Measurements from ENCODE around the gene RASD2.

The RASD2 gene

DNA sequence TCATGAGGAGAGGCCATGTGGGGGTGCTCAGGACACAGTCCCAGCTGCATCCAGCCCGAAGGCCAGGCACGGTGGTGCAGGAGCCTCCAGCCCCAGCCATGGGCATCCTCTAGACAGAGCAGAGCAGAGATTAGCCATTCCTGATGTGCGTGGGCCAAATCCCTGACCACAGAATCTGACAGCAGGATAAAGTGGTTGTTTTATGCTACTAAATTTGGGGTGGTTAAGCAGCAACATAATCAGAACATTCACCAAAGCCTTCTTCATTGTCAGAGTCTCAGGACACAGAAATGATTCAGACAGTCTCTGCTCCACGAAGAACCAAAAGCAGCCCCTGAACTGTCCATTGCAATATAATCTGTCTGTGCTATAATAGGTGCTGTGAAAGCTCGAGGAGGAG, 19.7 kb downstream of the RASD2 start:
- peak; percentile 93 for DNase-seq (ENCODE audit: low read depth)

DNA sequence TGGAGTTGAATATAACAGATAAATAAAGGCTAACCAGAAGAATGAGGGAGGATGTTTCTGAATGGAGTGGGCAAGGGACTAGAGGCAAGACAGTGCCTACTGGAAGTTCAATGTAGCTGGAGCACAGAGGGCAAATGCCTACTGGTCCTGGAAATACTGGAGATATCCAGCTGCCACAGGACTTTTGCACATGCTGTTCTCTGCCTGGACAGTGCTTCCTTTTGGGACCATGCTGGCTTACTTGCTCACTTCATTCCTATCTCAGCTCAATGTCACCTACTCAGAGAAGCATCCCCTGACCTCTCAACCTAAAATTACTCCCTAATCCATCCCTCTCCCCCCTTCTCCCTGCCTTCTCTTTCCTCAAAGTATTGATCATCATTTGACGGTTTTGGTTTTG, 20.2 kb downstream of the RASD2 start:
- DNase-seq (ENCODE audit: low read depth): no peak

DNA sequence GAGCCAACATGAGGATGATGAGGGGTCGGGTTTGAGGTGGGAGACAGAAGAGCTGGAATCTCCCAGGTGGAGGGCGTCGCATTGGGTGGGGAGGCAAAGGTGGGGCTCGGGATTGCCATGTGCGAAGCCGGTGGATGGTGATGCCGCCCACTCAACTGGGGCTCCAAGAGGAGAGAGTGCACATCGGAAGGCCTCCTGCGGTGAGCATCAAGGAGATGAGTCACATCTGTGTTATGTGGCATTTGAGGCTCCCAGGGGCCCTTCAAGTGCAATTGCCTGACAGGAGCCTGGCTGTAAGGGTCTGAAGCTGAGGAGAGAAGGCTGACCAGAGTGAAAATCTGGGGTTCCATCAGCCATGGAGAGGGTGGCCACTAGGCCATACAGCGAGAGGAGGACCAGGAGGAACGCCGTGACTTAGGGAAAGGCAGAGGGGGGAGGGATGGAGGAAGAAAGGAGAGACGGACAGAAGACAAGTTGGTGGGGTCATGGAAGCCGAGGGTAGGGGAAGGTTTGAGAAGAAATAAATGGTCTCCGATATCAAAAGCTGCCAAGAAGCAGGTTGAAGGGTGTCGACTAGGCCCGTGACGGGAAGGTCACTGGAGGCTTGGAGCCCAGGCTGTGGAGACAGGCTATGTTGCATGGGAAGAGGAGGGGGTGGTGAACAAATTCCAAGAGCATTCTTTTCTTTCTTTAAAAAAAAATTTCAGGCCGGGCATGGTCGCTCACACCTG, 21.3 kb downstream of the RASD2 start:
- DNase-seq (ENCODE audit: low read depth): peak; percentile 85

DNA sequence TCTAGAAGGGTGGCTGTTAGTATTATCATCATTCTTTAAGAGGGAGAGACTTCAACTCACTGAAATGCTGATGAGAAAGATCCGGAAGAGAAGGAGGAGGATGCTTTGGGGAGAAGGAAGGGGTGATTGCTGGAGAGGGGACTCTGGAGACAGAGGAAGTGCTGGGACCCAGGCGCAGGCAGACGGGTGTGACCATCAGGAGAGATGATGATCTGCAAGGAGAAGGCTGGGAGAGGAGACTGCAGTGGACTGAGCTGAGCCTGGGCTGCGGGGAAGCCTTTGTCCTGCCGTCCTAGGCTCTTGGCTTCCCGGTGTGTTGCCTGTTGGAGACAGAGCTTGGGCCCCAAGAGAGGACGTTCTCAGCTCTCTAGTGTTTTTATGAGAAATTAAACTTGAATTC, 22.6 kb downstream of the RASD2 start:
- DNase-seq (ENCODE audit: low read depth): no peak

DNA sequence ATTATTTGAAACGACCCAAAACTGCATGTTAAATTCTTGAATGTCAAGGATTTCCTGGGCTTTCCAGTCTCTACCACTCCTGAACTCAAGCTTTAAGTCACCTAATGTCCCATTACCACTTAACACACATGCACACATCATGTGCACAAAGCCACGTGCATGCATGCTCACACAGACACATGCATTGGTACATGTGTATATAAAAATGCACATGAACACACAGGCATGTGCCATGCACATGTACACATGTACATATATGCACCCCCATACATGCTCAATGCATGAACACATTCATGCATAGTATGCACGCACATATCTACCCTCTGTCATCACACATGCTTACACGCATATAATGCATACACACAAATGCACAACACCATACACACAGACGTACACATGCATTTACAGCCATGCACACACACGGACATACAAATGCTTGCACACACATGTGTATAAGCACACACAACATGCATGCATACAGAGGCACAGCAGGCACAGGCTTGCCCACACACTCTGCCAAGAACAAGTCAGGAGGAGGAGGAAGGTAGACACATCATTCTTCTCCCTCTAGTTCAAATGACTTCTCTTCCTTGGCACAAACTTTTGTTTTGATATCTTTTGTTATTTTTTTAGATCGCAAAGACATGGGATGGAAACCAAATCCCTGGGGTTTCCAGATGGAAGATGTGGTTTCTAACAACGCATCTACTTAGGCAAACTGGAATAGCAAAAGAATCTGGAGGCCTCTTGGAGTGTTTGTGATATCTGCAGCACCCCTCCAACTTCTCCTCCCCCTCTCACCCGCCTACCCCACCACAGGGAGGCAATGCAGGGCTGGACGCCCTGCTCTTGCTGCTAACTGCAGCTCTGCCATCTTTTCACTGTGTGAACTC, 24.6 kb downstream of the RASD2 start:
- peak; percentile 71 for DNase-seq (ENCODE audit: low read depth)

DNA sequence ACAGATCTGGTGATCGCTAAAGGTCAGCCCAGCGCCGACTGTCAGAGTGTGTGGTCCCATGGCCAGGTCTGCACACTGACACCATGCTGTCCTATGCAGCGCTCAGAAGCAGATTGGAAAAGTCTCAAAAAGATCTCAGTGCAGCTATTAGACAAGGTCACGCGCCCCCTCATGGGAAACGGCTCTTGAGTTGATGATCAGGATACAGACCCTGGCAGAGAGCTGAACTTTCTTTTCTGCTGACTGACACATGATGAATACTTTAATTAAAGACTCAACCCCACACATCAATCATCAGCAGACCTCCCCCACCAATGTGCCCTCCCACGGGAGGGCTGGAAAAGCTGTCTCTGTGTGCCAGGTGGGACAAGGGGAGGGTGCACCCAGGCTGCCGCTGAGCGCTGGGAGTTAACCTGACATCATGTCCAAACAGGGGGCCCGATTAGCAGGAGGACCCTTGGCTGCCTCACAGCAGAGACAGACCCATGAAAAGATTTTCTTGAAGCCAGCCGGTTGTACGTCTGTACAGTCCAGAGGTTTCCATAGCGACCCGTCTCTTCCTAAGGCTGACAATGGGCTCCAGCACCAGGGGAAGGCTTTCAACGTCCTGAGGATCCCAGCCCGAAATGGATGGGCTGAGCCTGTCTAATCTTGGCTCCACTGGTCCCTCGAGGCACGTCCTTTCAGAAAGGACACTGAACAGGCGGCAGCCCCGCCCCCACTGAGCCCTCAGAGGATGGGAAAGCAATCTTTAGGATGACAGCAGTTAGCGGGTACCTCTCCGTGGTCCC, 26.9 kb downstream of the RASD2 start:
- DNase-seq (ENCODE audit: low read depth): no peak

DNA sequence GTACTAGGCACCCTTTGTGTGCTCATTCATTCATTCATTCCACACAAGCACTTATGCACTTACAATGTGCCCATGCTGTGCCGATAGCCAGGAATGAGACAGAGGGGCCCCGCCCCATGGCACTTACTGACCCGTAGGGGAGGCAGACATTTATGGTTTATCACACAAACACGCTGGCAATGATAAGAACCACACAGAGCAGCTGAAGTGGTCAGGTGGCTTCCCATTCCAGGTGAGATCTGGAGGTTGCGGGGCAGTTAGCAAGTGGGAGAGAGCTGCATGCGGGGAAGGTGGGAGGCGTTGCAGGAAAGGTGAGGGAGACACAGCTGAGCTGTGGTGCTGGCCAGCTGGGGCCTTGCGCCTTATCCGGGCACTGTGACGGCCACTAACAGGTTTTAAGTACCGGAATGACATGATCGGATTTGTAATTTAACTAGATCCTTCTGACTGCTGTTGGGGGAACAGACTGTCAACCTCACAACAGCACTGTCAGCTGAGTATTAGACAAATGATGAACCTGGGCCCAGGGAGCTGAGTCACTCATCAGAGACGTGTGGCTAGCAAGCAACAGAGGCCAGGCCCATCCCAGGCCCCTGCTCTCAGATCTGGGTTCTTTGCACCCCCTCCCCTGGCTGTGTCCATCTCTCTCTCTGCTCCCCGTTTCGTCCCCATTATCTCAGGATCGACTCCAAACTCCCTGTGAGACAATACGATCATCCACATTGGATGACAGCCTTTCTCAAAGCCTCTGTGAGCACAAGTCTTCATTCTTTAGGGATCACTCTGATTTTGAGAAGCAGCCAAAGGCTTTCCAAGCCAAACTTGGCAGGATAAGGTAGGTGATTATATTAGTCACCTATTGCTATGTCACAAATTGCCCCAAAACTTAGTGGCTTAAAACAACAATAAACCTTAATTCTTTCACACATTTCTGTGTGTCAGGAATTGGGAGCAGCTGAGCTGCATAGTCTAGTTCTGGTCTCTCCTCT, 28.4 kb downstream of the RASD2 start:
- peak; percentile 46 for DNase-seq (ENCODE audit: low read depth)

DNA sequence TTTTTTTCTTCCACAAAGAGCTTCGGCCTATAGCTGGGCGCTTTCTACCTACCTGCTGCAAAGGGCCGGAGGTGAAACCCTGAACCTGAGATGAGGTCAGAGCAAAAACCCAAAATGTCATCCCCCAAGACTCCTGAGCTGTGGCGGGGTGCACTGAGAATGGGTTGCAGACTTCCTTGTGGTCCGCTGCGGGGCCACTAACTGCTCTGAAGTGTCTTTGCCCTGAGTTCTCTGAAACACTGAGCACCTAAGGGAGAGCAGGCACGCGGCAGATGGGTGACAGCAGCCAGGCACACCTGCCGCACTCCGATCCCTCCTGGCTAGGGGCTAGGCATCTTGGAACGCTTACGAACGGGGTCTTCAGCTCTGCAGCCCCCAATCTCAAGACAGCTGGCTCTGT, 29.3 kb downstream of the RASD2 start:
- no peak for DNase-seq (ENCODE audit: low read depth)

DNA sequence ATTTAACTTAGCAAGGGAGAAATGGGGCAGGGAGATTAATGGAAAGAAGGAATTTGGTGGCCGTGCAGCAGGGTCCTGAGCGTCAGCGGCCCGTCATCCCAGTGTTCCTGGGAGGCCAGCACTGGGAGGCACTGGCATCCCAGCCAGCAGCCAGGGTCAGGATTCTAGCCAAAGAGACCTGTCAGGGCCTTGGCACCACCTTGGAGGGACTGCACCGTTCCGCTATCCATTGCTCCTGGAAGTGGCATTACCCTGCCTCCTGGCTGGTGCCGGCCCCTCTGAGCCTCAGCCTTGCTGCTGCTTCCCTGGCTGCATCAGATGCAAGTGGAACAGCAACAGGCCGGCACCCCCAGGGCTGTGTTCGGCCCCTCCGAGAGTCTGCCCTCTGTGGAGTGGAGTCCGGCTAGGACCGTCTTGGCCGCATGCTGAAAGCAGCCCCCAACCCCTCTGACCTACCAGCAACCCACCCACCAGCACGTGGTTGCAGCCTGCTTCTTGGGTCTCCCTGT, 30.1 kb downstream of the RASD2 start:
- DNase-seq (ENCODE audit: low read depth): no peak

DNA sequence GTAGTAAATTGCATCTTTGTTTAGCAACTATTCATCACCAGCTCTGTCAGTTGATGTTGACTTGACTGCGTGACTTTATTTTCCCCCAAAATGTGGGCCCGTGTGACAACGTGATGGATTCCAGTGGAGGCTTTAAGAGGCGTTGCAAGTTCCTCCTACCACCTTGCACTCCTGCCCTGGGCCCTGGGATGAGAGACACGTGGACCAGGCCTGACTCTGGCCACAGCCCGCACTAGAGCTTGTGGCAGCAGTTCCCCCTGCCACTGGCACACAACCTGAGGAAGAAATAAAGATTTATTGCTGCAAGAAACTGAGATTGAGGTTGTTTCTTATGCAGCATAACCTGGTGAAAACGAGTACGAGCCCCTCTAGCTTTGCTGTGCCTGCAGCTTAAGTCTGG, 31.9 kb downstream of the RASD2 start:
- DNase-seq (ENCODE audit: low read depth): no peak

DNA sequence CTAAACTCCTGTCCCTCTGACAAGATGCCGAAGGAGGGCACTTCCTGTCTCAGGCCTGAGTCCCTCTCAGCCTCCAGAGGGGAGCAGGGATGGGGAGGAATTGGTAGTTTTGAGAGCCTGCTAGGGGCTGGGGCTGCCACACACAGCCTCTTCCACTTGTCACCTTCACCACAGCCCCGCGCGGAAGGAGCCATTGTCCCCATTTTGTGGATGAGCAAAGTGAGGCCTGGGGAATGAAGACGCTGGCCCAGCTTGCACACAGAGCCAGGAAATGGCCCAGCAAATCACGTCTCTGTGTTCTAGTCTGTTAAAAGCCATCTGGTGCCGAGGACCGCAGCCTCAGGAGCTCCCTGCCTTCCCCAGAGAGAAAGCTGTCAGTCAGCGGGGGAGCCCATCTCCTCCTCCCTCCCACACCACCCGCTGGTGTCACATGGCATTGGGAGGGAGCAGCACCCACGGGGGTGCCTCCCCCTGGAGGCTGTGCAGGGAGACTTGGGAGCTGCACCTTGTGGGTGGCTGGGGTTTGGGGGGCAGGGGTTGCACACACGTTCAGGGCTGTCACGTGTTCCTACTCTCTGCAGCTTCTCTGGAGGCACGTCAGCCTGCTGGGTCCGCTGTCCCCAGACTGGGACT, 34.6 kb downstream of the RASD2 start:
- DNase-seq (ENCODE audit: low read depth): no peak

DNA sequence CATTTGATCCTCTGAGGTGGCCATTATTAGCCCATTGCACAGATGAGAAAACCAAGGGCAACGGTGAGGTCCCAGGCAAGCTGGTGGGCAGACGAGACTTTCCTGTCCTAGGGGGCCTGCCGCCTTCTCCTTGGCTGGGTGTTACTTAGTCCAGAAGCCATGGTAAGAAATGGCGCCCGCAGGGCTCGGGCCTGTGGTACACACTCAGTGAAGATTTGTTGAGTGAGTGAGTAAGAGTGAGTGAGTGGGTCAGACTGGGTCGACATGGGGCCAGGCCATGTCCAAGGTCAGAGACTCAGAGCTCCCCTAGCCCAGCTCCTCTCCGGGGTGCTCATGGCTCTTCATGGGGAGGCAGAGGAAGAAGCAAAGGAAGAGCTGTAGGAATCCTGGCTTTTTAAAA, 36.0 kb downstream of the RASD2 start:
- DNase-seq (ENCODE audit: low read depth): no peak

DNA sequence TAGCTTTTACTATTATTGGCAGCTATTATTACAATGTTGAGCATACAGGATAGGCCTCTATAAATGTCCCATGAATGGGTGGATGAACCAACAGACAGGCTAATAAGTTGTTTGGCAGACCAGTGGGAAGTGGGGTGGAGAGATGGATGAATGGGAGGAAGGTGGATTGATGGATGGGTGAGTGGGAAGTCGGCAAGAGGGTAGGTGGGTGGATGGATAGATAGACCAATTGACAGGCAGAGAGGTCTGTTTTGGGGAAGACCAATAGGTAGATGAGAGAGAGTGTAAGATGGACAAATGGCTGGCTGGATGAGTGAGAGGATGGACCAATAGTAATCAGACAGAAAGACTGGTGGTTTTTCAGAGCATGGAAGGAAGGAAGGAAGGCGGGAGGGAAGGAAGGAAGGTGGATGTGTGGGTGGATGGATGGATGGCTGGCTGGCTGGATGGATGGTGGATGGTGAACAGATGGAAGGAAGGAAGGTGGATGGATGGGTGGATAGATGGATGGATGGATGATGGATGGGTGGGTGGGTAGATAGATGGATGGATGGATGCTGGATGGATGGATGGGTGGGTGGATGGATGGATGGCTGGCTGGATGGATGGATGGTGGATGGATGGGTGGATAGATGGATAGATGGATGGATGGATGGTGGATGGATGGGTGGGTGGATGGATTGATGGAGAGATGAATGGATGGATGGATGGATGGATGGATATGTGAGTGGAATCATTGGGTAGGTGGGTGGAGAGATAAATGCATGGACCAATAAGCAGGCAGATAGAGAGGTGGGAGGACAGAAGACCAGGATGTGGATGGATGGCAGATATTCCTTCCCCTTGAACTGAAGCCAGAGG, 37.4 kb downstream of the RASD2 start:
- DNase-seq (ENCODE audit: low read depth): no peak

DNA sequence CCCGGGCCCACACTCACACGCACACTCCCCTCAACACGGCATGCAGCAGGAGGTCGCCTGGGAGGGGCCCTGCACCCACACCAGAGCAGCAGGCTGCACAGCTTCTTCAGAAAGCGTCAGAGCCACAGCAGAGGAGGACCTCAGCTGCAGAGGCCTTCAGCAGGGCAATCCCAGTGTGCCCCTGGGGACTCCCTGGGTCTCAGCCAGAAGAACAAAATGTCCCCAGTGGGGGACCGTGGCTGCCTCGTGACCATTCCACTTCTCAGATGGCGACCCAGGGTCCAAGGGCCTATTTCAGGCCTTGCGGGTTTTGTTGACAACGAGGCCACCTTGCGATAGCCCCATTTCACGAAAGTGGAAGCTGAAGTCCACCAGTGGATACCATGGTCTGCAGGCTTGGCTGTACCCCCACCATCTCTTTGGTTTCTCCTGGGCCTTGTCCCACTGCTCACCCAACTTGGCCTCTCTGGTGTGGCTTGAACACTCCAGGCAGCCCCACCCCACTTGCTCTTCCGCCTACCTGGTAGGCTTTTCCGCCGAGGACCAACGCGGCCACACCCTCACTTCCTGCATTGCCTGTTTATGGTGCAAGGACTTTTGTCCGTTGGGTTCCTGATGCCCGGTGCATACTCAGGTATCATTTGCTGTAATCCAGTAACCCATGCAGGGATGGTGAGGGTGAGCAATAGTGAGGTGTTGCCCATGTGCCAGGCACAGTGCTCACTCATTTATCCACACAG, 38.4 kb downstream of the RASD2 start:
- DNase-seq (ENCODE audit: low read depth): no peak

DNA sequence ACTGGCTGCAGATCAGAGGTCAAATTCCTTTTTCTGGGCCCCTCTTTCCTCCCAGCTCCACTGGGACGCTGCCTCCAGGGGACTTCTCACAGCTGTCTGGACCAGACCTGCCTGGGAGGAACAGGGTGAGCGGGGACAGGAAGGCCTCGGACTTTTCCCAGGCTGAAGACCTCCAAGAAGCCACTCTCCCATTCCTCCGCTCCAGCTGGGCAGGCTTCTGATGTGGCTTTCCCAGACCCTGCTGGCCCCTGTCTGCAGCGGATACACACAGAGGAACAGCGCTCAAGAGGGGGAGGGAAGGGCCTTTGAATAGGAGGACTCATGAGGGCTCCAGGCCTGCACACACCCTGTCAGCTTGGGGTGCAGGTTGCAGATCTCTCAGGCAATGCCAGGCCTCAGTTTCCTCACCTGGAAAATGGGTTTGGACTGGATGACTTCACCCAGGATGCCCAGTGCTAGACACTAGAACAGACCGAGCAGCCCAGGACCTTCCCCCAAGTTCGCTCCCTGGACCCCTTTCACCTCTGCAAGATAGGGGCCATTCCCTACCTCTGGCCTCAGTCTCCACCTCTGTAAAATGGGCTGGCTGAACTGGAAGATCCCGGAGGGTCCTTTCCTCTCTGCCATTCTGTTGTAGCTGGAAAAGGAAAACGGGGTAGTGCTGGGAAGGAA, 39.9 kb downstream of the RASD2 start:
- DNase-seq (ENCODE audit: low read depth): no peak

DNA sequence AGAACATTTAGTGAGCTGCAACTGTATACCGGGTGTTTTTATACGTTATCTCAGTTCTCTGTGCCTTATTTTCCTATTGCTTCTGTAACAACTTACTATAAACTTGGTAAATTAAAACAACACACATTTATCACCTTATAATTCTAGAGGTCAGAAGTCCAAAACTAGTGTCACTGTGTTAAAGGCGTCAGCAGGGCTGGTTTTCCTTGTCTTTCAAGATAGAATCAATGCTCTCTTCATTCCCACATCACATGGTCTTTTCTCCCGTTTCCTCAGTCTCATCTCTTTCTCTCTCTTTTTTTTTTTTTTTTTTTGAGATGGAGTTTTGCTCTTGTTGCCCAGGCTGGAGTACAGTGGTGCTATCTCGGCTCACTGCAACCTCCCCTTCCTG, 40.4 kb downstream of the RASD2 start:
- DNase-seq (ENCODE audit: low read depth): no peak

DNA sequence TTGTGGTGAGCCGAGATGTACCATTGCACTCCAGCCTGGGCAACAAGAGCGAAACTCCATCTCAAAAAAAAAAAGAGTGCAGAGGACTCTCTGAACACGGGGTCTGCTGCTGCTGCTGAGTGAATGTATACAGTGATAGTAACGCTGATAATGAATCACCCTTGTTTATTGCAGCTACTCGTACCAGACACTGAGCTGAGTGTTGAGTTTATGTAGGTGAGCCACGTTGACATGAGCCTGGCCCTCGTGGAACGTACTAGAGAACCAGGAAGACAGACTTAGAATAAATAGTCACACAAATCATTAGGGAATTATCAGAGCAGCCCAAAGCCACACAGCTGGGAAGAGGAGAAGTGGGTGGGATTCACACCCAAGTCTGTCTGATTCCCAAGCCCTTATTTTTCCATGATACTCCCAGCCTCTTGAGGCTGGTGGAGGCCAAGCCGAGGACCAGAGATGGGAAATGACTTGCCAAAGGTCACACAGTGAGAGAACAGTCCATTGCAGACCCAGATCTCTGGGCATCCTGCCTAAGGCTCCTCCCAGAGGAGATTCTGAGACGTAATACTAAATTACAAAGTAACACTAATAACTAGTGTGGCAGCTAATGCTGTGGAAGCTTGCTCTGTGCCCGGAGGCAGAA, 41.7 kb downstream of the RASD2 start:
- DNase-seq (ENCODE audit: low read depth): peak; percentile 92

All from amniotic epithelial cell (primary cell).